Activated naive CD8-positive, alpha-beta T cell (primary cell): Measurements from ENCODE around the gene BMP6.
"Not testable (repeated sequence)": the region's sequence is repeated elsewhere in the genome, so short reads cannot be mapped to it uniquely, and the experiment has no call there.

Source experiments
- H3K27ac Mint-ChIP-seq: one replicate; pipeline ENCODE4 v1.8.0; 2021; ENCODE audit warnings: mixed read lengths
- H3K27me3 Mint-ChIP-seq: one replicate; pipeline ENCODE4 v1.8.0; 2021; ENCODE audit warnings: mixed read lengths
- H3K36me3 Mint-ChIP-seq: one replicate; pipeline ENCODE4 v1.8.0; 2021; ENCODE audit warnings: mixed read lengths
- H3K4me1 Mint-ChIP-seq: one replicate; pipeline ENCODE4 v1.8.0; 2021; ENCODE audit warnings: low read depth, mixed read lengths
- H3K4me3 Mint-ChIP-seq: one replicate; pipeline ENCODE4 v1.8.0; 2021; ENCODE audit warnings: mild to moderate bottlenecking, mixed read lengths
- H3K9me3 Mint-ChIP-seq: one replicate; pipeline ENCODE4 v1.8.0; 2021; ENCODE audit warnings: low read depth, mixed read lengths

The BMP6 gene

GRCh38 chr6:7898193-7898586, 172.3 kb downstream of the BMP6 start:
- H3K4me1 Mint-ChIP-seq, H3K27me3 Mint-ChIP-seq, H3K27ac Mint-ChIP-seq, H3K9me3 Mint-ChIP-seq, H3K4me3 Mint-ChIP-seq: not testable (repeated sequence)
- peaks cover 14% of the 10 kb centered on the region for H3K36me3 Mint-ChIP-seq

- Mint-ChIP-seq H3K36me3 (peaks cover 13% of the 10 kb centered on the region), H3K4me3 (no peak overlapping the region), H3K9me3 (no peaks in the 10 kb centered on the region), H3K4me1 (no peaks in the 10 kb centered on the region), H3K27me3 (no peaks in the 10 kb centered on the region), H3K27ac (no peak overlapping the region)
These were observed 173.4 kb downstream of the BMP6 start for GRCh38 chr6:7899101-7899888.

GRCh38 chr6:7899889-7900213, 174.0 kb downstream of the BMP6 start:
- peaks cover 11% of the 10 kb centered on the region for H3K36me3 Mint-ChIP-seq
- H3K9me3 Mint-ChIP-seq = no peaks in the 10 kb centered on the region
- no peak overlapping the region for H3K27ac Mint-ChIP-seq
- H3K4me3 Mint-ChIP-seq = no peak overlapping the region
- no peaks in the 10 kb centered on the region for H3K4me1 Mint-ChIP-seq
- H3K27me3 Mint-ChIP-seq = no peaks in the 10 kb centered on the region

- no peak overlapping the region for H3K27ac Mint-ChIP-seq
- peaks cover 11% of the 10 kb centered on the region for H3K36me3 Mint-ChIP-seq
- H3K9me3 Mint-ChIP-seq = no peaks in the 10 kb centered on the region
- H3K27me3 Mint-ChIP-seq = no peaks in the 10 kb centered on the region
- H3K4me3 Mint-ChIP-seq = no peak overlapping the region
- H3K4me1 Mint-ChIP-seq = no peaks in the 10 kb centered on the region
These were observed 174.7 kb downstream of the BMP6 start for GRCh38 chr6:7900621-7901020.

- Mint-ChIP-seq H3K27me3 (no peaks in the 10 kb centered on the region), H3K27ac (no peak overlapping the region), H3K4me3 (no peak overlapping the region), H3K36me3 (peaks cover 7% of the 10 kb centered on the region), H3K9me3 (no peaks in the 10 kb centered on the region), H3K4me1 (no peaks in the 10 kb centered on the region)
These were observed 175.2 kb downstream of the BMP6 start for GRCh38 chr6:7901056-7901455.

- Mint-ChIP-seq H3K27ac (no peak overlapping the region), H3K4me3 (no peak overlapping the region), H3K27me3 (no peaks in the 10 kb centered on the region), H3K9me3 (no peaks in the 10 kb centered on the region), H3K36me3 (peaks cover 7% of the 10 kb centered on the region), H3K4me1 (no peaks in the 10 kb centered on the region)
These were observed 175.9 kb downstream of the BMP6 start for GRCh38 chr6:7901780-7902179.

GRCh38 chr6:7902221-7902620, 176.3 kb downstream of the BMP6 start:
- H3K36me3 Mint-ChIP-seq = peaks cover 7% of the 10 kb centered on the region
- H3K9me3 Mint-ChIP-seq = no peaks in the 10 kb centered on the region
- H3K4me3 Mint-ChIP-seq = no peak overlapping the region
- H3K27me3 Mint-ChIP-seq = no peaks in the 10 kb centered on the region
- no peaks in the 10 kb centered on the region for H3K4me1 Mint-ChIP-seq
- no peak overlapping the region for H3K27ac Mint-ChIP-seq

GRCh38 chr6:7902867-7903266, 177.0 kb downstream of the BMP6 start:
- peaks cover 3% of the 10 kb centered on the region for H3K4me1 Mint-ChIP-seq
- H3K27me3 Mint-ChIP-seq = no peaks in the 10 kb centered on the region
- H3K36me3 Mint-ChIP-seq = peaks cover 5% of the 10 kb centered on the region
- H3K9me3 Mint-ChIP-seq = no peaks in the 10 kb centered on the region
- no peak overlapping the region for H3K27ac Mint-ChIP-seq
- no peak overlapping the region for H3K4me3 Mint-ChIP-seq

GRCh38 chr6:7903673-7904072, 177.8 kb downstream of the BMP6 start:
- Mint-ChIP-seq H3K9me3 (no peaks in the 10 kb centered on the region), H3K4me1 (peaks cover 6% of the 10 kb centered on the region), H3K36me3 (peaks cover 5% of the 10 kb centered on the region), H3K27ac (no peak overlapping the region), H3K27me3 (no peaks in the 10 kb centered on the region), H3K4me3 (no peak overlapping the region)

- Mint-ChIP-seq H3K36me3 (peaks cover 5% of the 10 kb centered on the region), H3K4me3 (no peak overlapping the region), H3K27ac (no peak overlapping the region), H3K9me3 (no peaks in the 10 kb centered on the region), H3K4me1 (peaks cover 15% of the 10 kb centered on the region), H3K27me3 (no peaks in the 10 kb centered on the region)
These were observed 178.9 kb downstream of the BMP6 start for GRCh38 chr6:7904654-7905319.

GRCh38 chr6:7905416-7905815, 179.5 kb downstream of the BMP6 start:
- Mint-ChIP-seq H3K4me1 (peaks cover 15% of the 10 kb centered on the region), H3K9me3 (no peaks in the 10 kb centered on the region), H3K27ac (no peak overlapping the region), H3K27me3 (no peaks in the 10 kb centered on the region), H3K4me3 (no peak overlapping the region), H3K36me3 (peaks cover 5% of the 10 kb centered on the region)

GRCh38 chr6:7906741-7907140, 180.8 kb downstream of the BMP6 start:
- Mint-ChIP-seq H3K4me1 (peaks cover 18% of the 10 kb centered on the region), H3K9me3 (no peaks in the 10 kb centered on the region), H3K27me3 (no peaks in the 10 kb centered on the region), H3K36me3 (peaks cover 5% of the 10 kb centered on the region), H3K4me3 (no peak overlapping the region), H3K27ac (no peak overlapping the region)

GRCh38 chr6:7907159-7907558, 181.3 kb downstream of the BMP6 start:
- Mint-ChIP-seq H3K36me3 (peaks cover 5% of the 10 kb centered on the region), H3K27me3 (no peaks in the 10 kb centered on the region), H3K4me1 (peaks cover 18% of the 10 kb centered on the region), H3K27ac (no peak overlapping the region), H3K4me3 (no peak overlapping the region), H3K9me3 (no peaks in the 10 kb centered on the region)

GRCh38 chr6:7909323-7910276, 183.7 kb downstream of the BMP6 start:
- H3K4me3 Mint-ChIP-seq = peak overlapping the region; percentile 92
- H3K4me1 Mint-ChIP-seq = peaks cover 18% of the 10 kb centered on the region
- H3K27me3 Mint-ChIP-seq = no peaks in the 10 kb centered on the region
- H3K36me3 Mint-ChIP-seq = no peaks in the 10 kb centered on the region
- H3K27ac Mint-ChIP-seq = peak overlapping the region; percentile 51
- no peaks in the 10 kb centered on the region for H3K9me3 Mint-ChIP-seq

GRCh38 chr6:7910298-7910653, 184.4 kb downstream of the BMP6 start:
- Mint-ChIP-seq H3K4me3 (no peak overlapping the region), H3K9me3 (no peaks in the 10 kb centered on the region), H3K36me3 (no peaks in the 10 kb centered on the region), H3K4me1 (peaks cover 18% of the 10 kb centered on the region), H3K27ac (no peak overlapping the region), H3K27me3 (no peaks in the 10 kb centered on the region)
